DND-41 (cell line): ENCODE data around the gene CTRL.
A peak's percentile ranks its signal among the peaks of the same experiment; 100 is the strongest.

Experiments used
- ATAC-seq: fragments of 200-7000 bp; cut with Tn5 transposase; 3 replicates; pipeline ENCODE4 v1.9.1; 2021; ENCODE audit warnings: low read depth; ENCODE audit not compliant: insufficient read depth
- DNase-seq: peaks from one replicate; pipeline ENCODE4 v3.0.0-alpha.2; 2020
- H2AFZ ChIP-seq: 2 replicates; pipeline ENCODE4 v1.6.0; 2012; ENCODE audit warnings: low read depth, low read length
- H3K27ac ChIP-seq: 2 replicates; pipeline ENCODE4 v1.5.1; 2012; ENCODE audit warnings: low read length, inconsistent platforms
- H3K27me3 ChIP-seq: fragments of 200-600 bp; sonication (generic); 2 replicates; pipeline ENCODE4 v1.6.0; 2012; ENCODE audit warnings: low read length, mild to moderate bottlenecking, inconsistent platforms; ENCODE audit not compliant: insufficient read depth, poor library complexity
- H3K36me3 ChIP-seq: 2 replicates; pipeline ENCODE4 v1.5.1; 2012; ENCODE audit warnings: low read length, inconsistent platforms; ENCODE audit not compliant: insufficient read depth
- H3K4me1 ChIP-seq: 2 replicates; pipeline ENCODE4 v1.5.1; 2012; ENCODE audit warnings: mild to moderate bottlenecking, low read length; ENCODE audit not compliant: insufficient read depth
- H3K4me2 ChIP-seq: 2 replicates; pipeline ENCODE4 v1.6.0; 2012; ENCODE audit warnings: mild to moderate bottlenecking, moderate library complexity, low read length, inconsistent platforms; ENCODE audit not compliant: insufficient read depth
- H3K4me3 ChIP-seq, 2 experiments: fragments of 200-600 bp in 1 of 2; shearing (Covaris generic) in 1 of 2; 2 replicates each; pipeline ENCODE4 v1.5.1; 2012 to 2016; ENCODE audit warnings: inconsistent platforms in 2 of 2, low read length in 2 of 2, mild to moderate bottlenecking in 2 of 2, low read depth in 1 of 2, moderate library complexity in 1 of 2
- H3K79me2 ChIP-seq: 2 replicates; pipeline ENCODE4 v1.6.0; 2012; ENCODE audit warnings: low read length, inconsistent platforms; ENCODE audit not compliant: insufficient read depth
- H3K9ac ChIP-seq: 2 replicates; pipeline ENCODE4 v1.6.0; 2012; ENCODE audit warnings: low read depth, mild to moderate bottlenecking, inconsistent platforms, low read length, moderate library complexity
- H3K9me3 ChIP-seq: 2 replicates; pipeline ENCODE4 v1.5.1; 2012; ENCODE audit warnings: low read length, moderate library complexity, mild to moderate bottlenecking, inconsistent platforms; ENCODE audit not compliant: insufficient read depth, severe bottlenecking
- H4K20me1 ChIP-seq: 2 replicates; pipeline ENCODE4 v1.6.0; 2012; ENCODE audit warnings: low read length; ENCODE audit not compliant: insufficient read depth
- EZH2 ChIP-seq: IDR thresholded peaks from 3 replicates; pipeline ENCODE4 v1.6.1; 2012; ENCODE audit warnings: borderline replicate concordance, low read depth, mild to moderate bottlenecking, moderate library complexity, low read length, inconsistent platforms; ENCODE audit not compliant: severe bottlenecking
- TF ChIP-seq, protein P1 (sequence below): IDR thresholded peaks from 2 replicates; pipeline ENCODE4 v1.5.1; 2012; ENCODE audit warnings: borderline replicate concordance, low read length, moderate library complexity, mild to moderate bottlenecking; ENCODE audit not compliant: poor library complexity, severe bottlenecking; ENCODE audit errors: extremely low read depth

CTRL gene

DNA sequence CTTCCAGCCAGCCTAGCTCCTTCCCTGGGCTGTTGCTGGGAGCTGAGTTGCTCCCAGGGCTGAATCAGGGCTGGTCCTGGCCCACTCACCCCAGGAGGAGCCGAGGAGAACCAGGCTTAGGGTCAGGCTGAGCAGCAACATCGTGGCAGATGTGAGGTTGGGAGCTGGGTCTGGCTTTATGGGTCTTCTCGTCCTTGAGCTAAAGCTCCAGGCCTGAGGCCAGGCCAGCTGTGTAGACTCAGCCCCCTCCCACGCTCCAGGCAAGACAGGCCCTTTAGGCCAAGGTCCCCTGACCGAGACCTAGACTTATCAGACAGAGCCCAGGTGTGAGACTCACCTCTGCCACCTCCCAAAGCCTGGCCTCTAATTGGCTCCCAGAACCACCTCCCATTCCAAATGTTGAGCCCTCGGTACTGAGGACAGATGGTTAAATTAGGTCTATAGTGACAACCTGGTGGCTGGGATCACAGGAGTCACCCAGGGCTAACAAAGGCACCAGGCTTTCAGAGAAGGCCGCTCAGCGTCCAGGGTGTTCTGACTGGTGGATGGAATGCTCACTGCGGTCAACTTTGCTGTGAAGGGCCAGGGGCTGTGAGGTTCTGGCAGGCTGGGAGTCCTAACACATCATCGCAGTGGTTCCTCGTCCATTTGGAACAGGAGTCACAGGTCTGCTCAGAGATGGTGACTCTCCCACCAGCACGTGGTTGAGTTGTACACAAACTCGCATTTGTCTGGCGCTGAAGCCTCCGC, at the start of gene CTRL:
CTRL (minus strand) TSS at position 151 of the 750 bp plus-strand sequence; CDS start at position 141, 10 bp downstream.
- Histone ChIP-seq H3K27ac (no peak within 1 kb of the TSS), H2AFZ (no peak within 1 kb of the TSS), H3K79me2 (peaks cover 26% of the 10 kb centered on the region), H3K4me2 (no peak within 1 kb of the TSS), H3K27me3 (no peaks in the 10 kb centered on the region), H4K20me1 (peaks cover 24% of the 10 kb centered on the region), H3K36me3 (peaks cover 76% of the 10 kb centered on the region), H3K4me3 (no peak within 1 kb of the TSS), H3K4me1 (peaks cover 15% of the 10 kb centered on the region), H3K9me3 (no peaks in the 10 kb centered on the region), H3K9ac (no peak within 1 kb of the TSS)
- TF ChIP-seq EZH2, result no peak
- TF ChIP-seq, protein P1, sequence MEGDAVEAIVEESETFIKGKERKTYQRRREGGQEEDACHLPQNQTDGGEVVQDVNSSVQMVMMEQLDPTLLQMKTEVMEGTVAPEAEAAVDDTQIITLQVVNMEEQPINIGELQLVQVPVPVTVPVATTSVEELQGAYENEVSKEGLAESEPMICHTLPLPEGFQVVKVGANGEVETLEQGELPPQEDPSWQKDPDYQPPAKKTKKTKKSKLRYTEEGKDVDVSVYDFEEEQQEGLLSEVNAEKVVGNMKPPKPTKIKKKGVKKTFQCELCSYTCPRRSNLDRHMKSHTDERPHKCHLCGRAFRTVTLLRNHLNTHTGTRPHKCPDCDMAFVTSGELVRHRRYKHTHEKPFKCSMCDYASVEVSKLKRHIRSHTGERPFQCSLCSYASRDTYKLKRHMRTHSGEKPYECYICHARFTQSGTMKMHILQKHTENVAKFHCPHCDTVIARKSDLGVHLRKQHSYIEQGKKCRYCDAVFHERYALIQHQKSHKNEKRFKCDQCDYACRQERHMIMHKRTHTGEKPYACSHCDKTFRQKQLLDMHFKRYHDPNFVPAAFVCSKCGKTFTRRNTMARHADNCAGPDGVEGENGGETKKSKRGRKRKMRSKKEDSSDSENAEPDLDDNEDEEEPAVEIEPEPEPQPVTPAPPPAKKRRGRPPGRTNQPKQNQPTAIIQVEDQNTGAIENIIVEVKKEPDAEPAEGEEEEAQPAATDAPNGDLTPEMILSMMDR, result no peak
- DNase-seq (no peak), ATAC-seq (no peak)

DNA sequence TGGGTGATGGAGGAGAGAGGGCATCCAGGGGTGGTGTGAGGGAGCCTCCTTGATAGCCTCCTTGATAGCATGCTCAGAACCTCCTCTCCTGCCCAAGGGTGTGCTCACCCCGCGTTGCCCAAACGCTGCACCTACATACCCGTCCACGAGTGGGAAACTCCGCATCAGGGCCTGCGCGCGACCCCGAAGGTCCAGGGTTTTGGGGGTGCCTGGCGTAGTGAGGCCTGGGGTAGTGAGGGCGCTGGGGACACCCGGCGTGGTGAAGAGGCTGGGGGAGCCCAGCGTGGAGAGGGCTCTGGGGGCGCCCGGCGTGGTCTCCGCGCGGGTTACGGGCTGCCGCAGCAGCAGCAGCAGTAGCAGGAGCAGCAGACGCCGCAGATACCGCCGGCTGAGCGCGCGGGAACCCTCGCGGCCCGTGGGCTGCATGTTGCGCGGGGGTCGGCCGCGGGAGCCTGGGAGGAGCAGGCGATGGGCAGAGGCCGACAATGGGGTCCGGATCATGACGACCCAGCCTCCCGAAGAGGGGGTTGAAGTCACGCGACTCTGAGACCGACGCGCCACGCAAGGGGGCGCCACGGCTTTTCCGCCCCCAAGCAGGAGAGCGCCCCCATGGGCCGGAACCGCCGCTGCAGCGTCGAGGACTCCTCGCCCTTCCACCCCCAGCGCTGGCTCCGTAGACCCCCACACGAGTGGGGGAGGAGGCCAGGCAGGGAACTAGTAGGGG, 48.5 kb upstream of the CTRL start, which contains the start of gene DPEP3:
DPEP3 (minus strand) TSS at position 545 of the 724 bp plus-strand sequence; CDS start at position 426, 119 bp downstream.
- Histone ChIP-seq H3K4me2 (no peak within 1 kb of the TSS), H3K4me1 (peaks cover 23% of the 10 kb centered on the region), H3K36me3 (no peaks in the 10 kb centered on the region), H2AFZ (no peak within 1 kb of the TSS), H3K9me3 (no peaks in the 10 kb centered on the region), H4K20me1 (no peaks in the 10 kb centered on the region), H3K27ac (no peak within 1 kb of the TSS), H3K27me3 (no peaks in the 10 kb centered on the region), H3K9ac (no peak within 1 kb of the TSS), H3K4me3 (no peak within 1 kb of the TSS), H3K79me2 (no peaks in the 10 kb centered on the region)
- TF ChIP-seq, protein P1, result peak; percentile 17
- TF ChIP-seq EZH2, result no peak
- no peak for DNase-seq
- no peak for ATAC-seq

DNA sequence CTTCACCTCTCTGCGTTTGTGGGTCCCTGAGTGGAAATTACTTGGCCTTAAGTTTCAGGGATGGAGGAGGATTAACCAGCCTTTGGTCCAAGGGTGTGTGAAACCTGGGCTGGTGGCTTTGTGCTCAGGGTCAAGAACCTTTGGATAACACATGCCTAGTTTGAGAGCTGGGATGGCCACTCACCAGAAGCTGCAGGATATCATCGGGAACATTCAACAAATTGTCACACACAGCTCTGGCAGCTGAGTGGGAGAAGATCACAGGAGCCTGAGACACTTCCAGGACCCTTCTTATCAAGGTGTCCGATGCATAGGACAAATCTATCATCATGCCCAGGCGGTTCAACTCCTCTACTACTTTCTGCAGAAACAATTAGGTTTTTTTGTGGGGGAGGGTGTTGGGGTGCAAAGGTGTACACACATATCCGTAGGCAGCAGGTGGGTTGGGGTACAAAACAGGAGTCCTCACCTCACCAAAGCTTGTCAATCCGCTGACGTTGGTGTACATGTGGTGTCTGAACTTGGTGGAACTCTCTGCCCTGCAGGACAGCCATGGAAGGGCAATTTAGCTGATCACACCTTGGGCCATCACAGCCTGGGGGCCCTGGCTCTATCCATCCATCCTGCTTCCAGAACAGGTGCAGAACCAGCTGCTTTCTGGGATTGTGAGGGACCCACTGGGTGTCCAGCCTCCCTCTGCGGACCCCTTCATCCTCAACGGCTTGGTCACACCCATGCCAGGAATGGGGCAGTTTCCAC, 46.0 kb upstream of the CTRL start:
- H3K27me3 ChIP-seq, result no peaks in the 10 kb centered on the region
- no peaks in the 10 kb centered on the region for H4K20me1 ChIP-seq
- H3K79me2 ChIP-seq, result no peaks in the 10 kb centered on the region
- ATAC-seq (no peak), DNase-seq (no peak)
- no peaks in the 10 kb centered on the region for H3K36me3 ChIP-seq
- H3K9ac ChIP-seq, result no peak overlapping the region
- H3K4me3 ChIP-seq, result no peak overlapping the region
- no peak overlapping the region for H2AFZ ChIP-seq
- no peak overlapping the region for H3K27ac ChIP-seq
- H3K4me2 ChIP-seq, result no peak overlapping the region
- H3K9me3 ChIP-seq, result no peaks in the 10 kb centered on the region
- TF ChIP-seq, protein P1, result no peak
- no peak for TF ChIP-seq EZH2
- H3K4me1 ChIP-seq, result no peaks in the 10 kb centered on the region
